Stomach (tissue), 4 donors: Measurements from ENCODE around the gene PRKN.

ENCODE experiments used
- POLR2AphosphoS5 ChIP-seq, 3 donors: sonication (generic); formaldehyde crosslinking; IDR thresholded peaks; one replicate each; pipeline ENCODE4 v1.6.1; 2016; ENCODE audit warnings: antibody characterized with exemption in 3 of 3
- TF ChIP-seq, protein P1 (sequence below), 7 experiments: fragments of 450-650 bp in 4 of 7; fragments of 200-600 bp in 3 of 7; sonication (generic) in 3 of 7; IDR thresholded peaks; one replicate each; pipeline ENCODE4 v1.5.1; 2016 to 2019; ENCODE audit warnings: antibody characterized with exemption in 7 of 7, control low read depth in 2 of 7, mild to moderate bottlenecking in 1 of 7

DNA sequence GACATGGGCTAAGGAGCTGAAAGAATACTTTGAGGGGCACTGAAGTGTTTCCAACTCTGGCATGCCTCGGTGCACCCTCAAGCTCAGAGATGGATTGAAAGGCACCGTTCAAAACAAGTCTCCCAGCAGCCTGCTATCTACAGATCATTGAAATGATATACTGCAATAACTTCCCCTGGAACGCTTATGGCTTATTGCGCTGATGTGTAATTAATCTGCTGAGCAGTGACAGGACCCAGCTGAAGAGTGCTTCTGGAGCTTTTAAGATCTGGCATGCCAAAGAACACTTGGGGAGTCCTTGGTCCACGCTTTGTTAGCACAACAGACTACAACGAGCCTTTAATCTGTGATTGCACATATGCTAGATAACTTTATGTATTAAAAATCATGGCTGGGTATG is 708.2 kb downstream of the PRKN start:
- TF ChIP-seq, protein P1, sequence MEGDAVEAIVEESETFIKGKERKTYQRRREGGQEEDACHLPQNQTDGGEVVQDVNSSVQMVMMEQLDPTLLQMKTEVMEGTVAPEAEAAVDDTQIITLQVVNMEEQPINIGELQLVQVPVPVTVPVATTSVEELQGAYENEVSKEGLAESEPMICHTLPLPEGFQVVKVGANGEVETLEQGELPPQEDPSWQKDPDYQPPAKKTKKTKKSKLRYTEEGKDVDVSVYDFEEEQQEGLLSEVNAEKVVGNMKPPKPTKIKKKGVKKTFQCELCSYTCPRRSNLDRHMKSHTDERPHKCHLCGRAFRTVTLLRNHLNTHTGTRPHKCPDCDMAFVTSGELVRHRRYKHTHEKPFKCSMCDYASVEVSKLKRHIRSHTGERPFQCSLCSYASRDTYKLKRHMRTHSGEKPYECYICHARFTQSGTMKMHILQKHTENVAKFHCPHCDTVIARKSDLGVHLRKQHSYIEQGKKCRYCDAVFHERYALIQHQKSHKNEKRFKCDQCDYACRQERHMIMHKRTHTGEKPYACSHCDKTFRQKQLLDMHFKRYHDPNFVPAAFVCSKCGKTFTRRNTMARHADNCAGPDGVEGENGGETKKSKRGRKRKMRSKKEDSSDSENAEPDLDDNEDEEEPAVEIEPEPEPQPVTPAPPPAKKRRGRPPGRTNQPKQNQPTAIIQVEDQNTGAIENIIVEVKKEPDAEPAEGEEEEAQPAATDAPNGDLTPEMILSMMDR (IDR thresholded peaks at IDR 0.05), result no peak
- TF ChIP-seq POLR2AphosphoS5 (IDR thresholded peaks at IDR 0.05), result no peak
